Keratinocyte (primary cell): ENCODE results near the gene CTPS2. TPM values are rescaled to one million over a fixed set of nuclear protein-coding genes. Genes with fewer than 3 reads are reported as not detected.
A peak's percentile ranks its signal among the peaks of the same experiment; 100 is the strongest.

Experiments
- DNase-seq: peaks from one replicate; pipeline ENCODE4 v3.0.0-alpha.2; 2011; ENCODE audit warnings: low read depth, missing footprints, low spot score
- FAIRE-seq: peaks from 2 replicates; lab custom pipeline; 2011; peaks lifted over from hg19 to GRCh38; lab: Jason Lieb, UNC
- H2AFZ ChIP-seq: 2 replicates; pipeline ENCODE4 v1.6.0; 2012; ENCODE audit warnings: low read length, control low read depth, inconsistent platforms; ENCODE audit not compliant: control insufficient read depth
- H3K27ac ChIP-seq: 2 replicates; pipeline ENCODE4 v1.5.1; 2011; ENCODE audit warnings: low read length; ENCODE audit not compliant: control insufficient read depth, insufficient read depth
- H3K27me3 ChIP-seq: 3 replicates; pipeline ENCODE4 v1.6.0; 2011; ENCODE audit warnings: low read length; ENCODE audit not compliant: control insufficient read depth, insufficient read depth; ENCODE audit errors: extremely low read depth
- H3K36me3 ChIP-seq, 2 experiments: 2 replicates in 1 of 2; 3 replicates in 1 of 2; pipeline ENCODE4 v1.5.1; 2011; ENCODE audit warnings: low read length in 2 of 2, mild to moderate bottlenecking in 1 of 2; ENCODE audit not compliant: control insufficient read depth in 2 of 2, insufficient read depth in 2 of 2; ENCODE audit errors: extremely low read depth in 1 of 2
- H3K4me1 ChIP-seq: 3 replicates; pipeline ENCODE4 v1.5.1; 2011; ENCODE audit warnings: low read length; ENCODE audit not compliant: control insufficient read depth, insufficient read depth; ENCODE audit errors: extremely low read depth
- H3K4me2 ChIP-seq: 3 replicates; pipeline ENCODE4 v1.6.0; 2011; ENCODE audit warnings: low read depth, low read length; ENCODE audit not compliant: control insufficient read depth, insufficient read depth; ENCODE audit errors: extremely low read depth
- H3K4me3 ChIP-seq, 3 experiments: fragments of 200-600 bp in 1 of 3; sonication (generic) in 1 of 3; 2 replicates in 2 of 3; 3 replicates in 1 of 3; pipeline ENCODE4 v1.5.1; 2011 to 2016; ENCODE audit warnings: low read length in 3 of 3, mild to moderate bottlenecking in 3 of 3, control low read depth in 2 of 3, inconsistent platforms in 1 of 3, low read depth in 1 of 3, mixed read lengths in 1 of 3, mixed run types in 1 of 3, moderate library complexity in 1 of 3; ENCODE audit not compliant: control insufficient read depth in 2 of 3, insufficient read depth in 2 of 3; ENCODE audit errors: extremely low read depth in 1 of 3
- H3K79me2 ChIP-seq: 2 replicates; pipeline ENCODE4 v1.6.0; 2012; ENCODE audit warnings: low read length; ENCODE audit not compliant: control insufficient read depth, insufficient read depth
- H3K9ac ChIP-seq: 3 replicates; pipeline ENCODE4 v1.6.0; 2011; ENCODE audit warnings: low read length; ENCODE audit not compliant: control insufficient read depth, insufficient read depth; ENCODE audit errors: extremely low read depth
- H3K9me1 ChIP-seq: 3 replicates; pipeline ENCODE4 v1.6.0; 2011; ENCODE audit warnings: low read length; ENCODE audit not compliant: control insufficient read depth, insufficient read depth; ENCODE audit errors: extremely low read depth
- H3K9me3 ChIP-seq: 2 replicates; pipeline ENCODE4 v1.5.1; 2012; ENCODE audit warnings: low read depth, low read length; ENCODE audit not compliant: control insufficient read depth
- H4K20me1 ChIP-seq: 3 replicates; pipeline ENCODE4 v1.6.0; 2011; ENCODE audit warnings: low read length; ENCODE audit not compliant: control insufficient read depth, insufficient read depth; ENCODE audit errors: extremely low read depth
- EZH2 ChIP-seq: IDR thresholded peaks from one replicate; pipeline ENCODE4 v1.6.1; 2012; ENCODE audit warnings: inconsistent platforms, mild to moderate bottlenecking, low read length, moderate library complexity
- dilution Hi-C: fragments of 300-500 bp; cut with MboI; formaldehyde crosslinking; loops from one replicate; pipeline ENCODE4 v1.7.0; 2020; ENCODE audit warnings: low sequenced_read_pairs; ENCODE audit not compliant: extremely low pct_ligation_motif_present
- polyA plus RNA-seq, 5 experiments: library from polyadenylated mRNA; depleted of rRNA in 3 of 5; stranded (reverse) in 3 of 5; stranded (forward) in 1 of 5; unstranded in 1 of 5; fragments of >200 nt; gene quantifications; 1 replicate in 1 of 5; 2 replicates in 3 of 5; 3 replicates in 1 of 5; pipeline versions ENCODE4 v1.2.1 to v1.2.3, GENCODE V29; 2011 to 2012; ENCODE audit warnings: missing spikeins in 2 of 5, low read depth in 1 of 5, low replicate concordance in 1 of 5
- TF ChIP-seq, protein P1 (sequence below), 3 experiments: IDR thresholded peaks in 1 of 3; conservative IDR thresholded peaks in 1 of 3; optimal IDR thresholded peaks in 1 of 3; 2 replicates in 2 of 3; 3 replicates in 1 of 3; pipeline versions ENCODE3 to v1.5.1; 2011; ENCODE audit warnings: low read length in 3 of 3, mild to moderate bottlenecking in 3 of 3, moderate library complexity in 2 of 3, control low read depth in 1 of 3, inconsistent platforms in 1 of 3; ENCODE audit not compliant: insufficient read depth in 2 of 3; ENCODE audit errors: extremely low read depth in 1 of 3

CTPS2 gene
- polyA plus RNA-seq, 1 donor (not counting 4 experiments of a cell fraction or from before 2014, with no cell fraction given), result 12.3 TPM

GRCh38 chrX:16695079-16695676, 17.3 kb downstream of the CTPS2 start:
- Histone ChIP-seq H3K4me3 (no peak overlapping the region), H3K79me2 (no peaks in the 10 kb centered on the region), H4K20me1 (no peaks in the 10 kb centered on the region), H3K9me3 (no peaks in the 10 kb centered on the region), H3K4me1 (no peaks in the 10 kb centered on the region), H3K36me3 (peaks cover 3 to 11% of the 10 kb centered on the region in 2 experiments), H2AFZ (no peak overlapping the region), H3K4me2 (no peak overlapping the region), H3K9ac (no peak overlapping the region), H3K9me1 (no peaks in the 10 kb centered on the region), H3K27ac (no peak overlapping the region), H3K27me3 (no peaks in the 10 kb centered on the region)
- dilution Hi-C loops, result no loop called here
- FAIRE-seq (peak; percentile 71), DNase-seq (no peak)
- TF ChIP-seq, protein P1, sequence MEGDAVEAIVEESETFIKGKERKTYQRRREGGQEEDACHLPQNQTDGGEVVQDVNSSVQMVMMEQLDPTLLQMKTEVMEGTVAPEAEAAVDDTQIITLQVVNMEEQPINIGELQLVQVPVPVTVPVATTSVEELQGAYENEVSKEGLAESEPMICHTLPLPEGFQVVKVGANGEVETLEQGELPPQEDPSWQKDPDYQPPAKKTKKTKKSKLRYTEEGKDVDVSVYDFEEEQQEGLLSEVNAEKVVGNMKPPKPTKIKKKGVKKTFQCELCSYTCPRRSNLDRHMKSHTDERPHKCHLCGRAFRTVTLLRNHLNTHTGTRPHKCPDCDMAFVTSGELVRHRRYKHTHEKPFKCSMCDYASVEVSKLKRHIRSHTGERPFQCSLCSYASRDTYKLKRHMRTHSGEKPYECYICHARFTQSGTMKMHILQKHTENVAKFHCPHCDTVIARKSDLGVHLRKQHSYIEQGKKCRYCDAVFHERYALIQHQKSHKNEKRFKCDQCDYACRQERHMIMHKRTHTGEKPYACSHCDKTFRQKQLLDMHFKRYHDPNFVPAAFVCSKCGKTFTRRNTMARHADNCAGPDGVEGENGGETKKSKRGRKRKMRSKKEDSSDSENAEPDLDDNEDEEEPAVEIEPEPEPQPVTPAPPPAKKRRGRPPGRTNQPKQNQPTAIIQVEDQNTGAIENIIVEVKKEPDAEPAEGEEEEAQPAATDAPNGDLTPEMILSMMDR (optimal IDR thresholded peaks at IDR 0.05 in 1 of 3, IDR thresholded peaks at IDR 0.05 in 1 of 3, conservative IDR thresholded peaks at IDR 0.05 in 1 of 3; ENCODE audit: extremely low read depth in 1 of 3, insufficient read depth in 2 of 3, low read length in 3 of 3), result peak; percentile 85 to 94 (median 89)
- TF ChIP-seq EZH2, result no peak

DNA sequence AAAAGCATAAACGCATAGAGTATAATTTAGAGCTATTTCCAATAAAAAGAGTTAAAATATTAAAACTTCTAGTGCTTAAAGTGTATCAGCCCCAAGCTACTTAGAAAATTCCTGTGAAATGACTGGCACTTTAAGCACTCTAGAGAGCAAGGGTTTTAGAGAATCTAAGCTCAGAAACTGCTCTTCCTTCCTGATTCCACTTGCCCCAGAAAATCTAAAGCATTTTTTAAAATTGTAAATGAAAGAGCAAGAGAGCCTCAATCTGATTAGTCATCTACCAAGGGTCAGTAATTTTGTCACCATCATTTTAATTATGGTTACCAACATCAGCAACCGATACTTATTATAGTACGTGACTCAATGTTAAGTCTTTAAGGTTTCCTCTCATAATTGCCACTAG, 25.0 kb downstream of the CTPS2 start:
- Histone ChIP-seq H3K9ac (no peak overlapping the region), H3K4me2 (no peak overlapping the region), H3K36me3 (peaks cover 11% of the 10 kb centered on the region in 2 experiments), H3K79me2 (no peaks in the 10 kb centered on the region), H3K4me1 (no peaks in the 10 kb centered on the region), H4K20me1 (no peaks in the 10 kb centered on the region), H3K9me3 (no peaks in the 10 kb centered on the region), H2AFZ (no peak overlapping the region), H3K9me1 (no peaks in the 10 kb centered on the region), H3K27me3 (no peaks in the 10 kb centered on the region), H3K4me3 (no peak overlapping the region), H3K27ac (no peak overlapping the region)
- DNase-seq (no peak), FAIRE-seq (no peak)
- dilution Hi-C loops, result no loop called here
- TF ChIP-seq, protein P1 (optimal IDR thresholded peaks at IDR 0.05 in 1 of 3, IDR thresholded peaks at IDR 0.05 in 1 of 3, conservative IDR thresholded peaks at IDR 0.05 in 1 of 3; ENCODE audit: extremely low read depth in 1 of 3, insufficient read depth in 2 of 3, low read length in 3 of 3), result no peak
- no peak for TF ChIP-seq EZH2
